Activated T-cell treated with anti-CD3 and anti-CD28 coated beads, Interleukin-2, amount 50 U/mL, for 72 hours (primary cell): Measurements from ENCODE around the gene TRIM5. TPM values are rescaled to one million over a fixed set of nuclear protein-coding genes. Genes with fewer than 3 reads are reported as not detected.
"Not testable (repeated sequence)": the region's sequence is repeated elsewhere in the genome, so short reads cannot be mapped to it uniquely, and the experiment has no call there.

ENCODE experiments used
- ATAC-seq, 2 donors: fragments of 150-1000 bp; cut with Tn5 transposase; replicated peaks in 1 of 2; 2 replicates each; pipeline ENCODE4 v1.10.0; 2021; ENCODE audit warnings: moderate library complexity in 2 of 2, mild to moderate bottlenecking in 1 of 2
- DNase-seq, 2 donors: peaks; one replicate each; pipeline ENCODE4 v3.0.0; 2021 to 2022; ENCODE audit warnings: mixed read lengths in 1 of 2
- H3K27ac Mint-ChIP-seq: one replicate; pipeline ENCODE4 v1.8.0; 2022; ENCODE audit warnings: mild to moderate bottlenecking, moderate library complexity, mixed read lengths
- H3K27me3 Mint-ChIP-seq: one replicate; pipeline ENCODE4 v1.8.0; 2022; ENCODE audit warnings: low read depth, mixed read lengths
- H3K36me3 Mint-ChIP-seq, 2 donors: one replicate each; pipeline ENCODE4 v1.8.0; 2022; ENCODE audit warnings: mixed read lengths in 2 of 2, mild to moderate bottlenecking in 1 of 2; ENCODE audit not compliant: insufficient read depth in 2 of 2
- H3K4me1 Mint-ChIP-seq: one replicate; pipeline ENCODE4 v1.8.0; 2022; ENCODE audit warnings: low read depth, mixed read lengths
- H3K4me3 Mint-ChIP-seq, 2 donors: one replicate each; pipeline ENCODE4 v1.8.0; 2022; ENCODE audit warnings: mild to moderate bottlenecking in 2 of 2, mixed read lengths in 2 of 2, moderate library complexity in 2 of 2
- H3K9me3 Mint-ChIP-seq, 2 donors: one replicate each; pipeline ENCODE4 v1.8.0; 2022; ENCODE audit warnings: mixed read lengths in 2 of 2
- total RNA-seq, 2 donors: library from RNA; stranded (reverse); gene quantifications; one replicate each; pipeline ENCODE4 v1.2.3, GENCODE V29; 2022

The TRIM5 gene
- total RNA-seq, 2 donors from 2014 or later = 12.9 to 19.4 TPM

DNA sequence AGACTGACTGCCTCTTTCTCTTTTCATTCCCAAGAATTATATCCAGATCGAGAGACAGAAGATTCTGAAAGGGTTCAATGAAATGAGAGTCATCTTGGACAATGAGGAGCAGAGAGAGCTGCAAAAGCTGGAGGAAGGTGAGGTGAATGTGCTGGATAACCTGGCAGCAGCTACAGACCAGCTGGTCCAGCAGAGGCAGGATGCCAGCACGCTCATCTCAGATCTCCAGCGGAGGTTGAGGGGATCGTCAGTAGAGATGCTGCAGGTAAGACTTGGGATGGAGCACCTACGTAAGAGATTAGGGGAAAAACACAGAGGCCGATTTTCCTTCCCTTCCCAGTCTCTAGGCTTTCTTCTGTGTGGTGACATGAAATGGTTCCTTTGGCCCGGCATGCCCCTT is 13.4 kb upstream of the TRIM5 start:
- H3K4me3 Mint-ChIP-seq = no peak overlapping the region
- ATAC-seq = no peak
- peaks cover 11 to 25% of the 10 kb centered on the region in 2 donors for H3K36me3 Mint-ChIP-seq
- H3K27ac Mint-ChIP-seq = no peak overlapping the region
- H3K9me3 Mint-ChIP-seq = no peaks in the 10 kb centered on the region
- peaks cover 51% of the 10 kb centered on the region for H3K4me1 Mint-ChIP-seq
- no peaks in the 10 kb centered on the region for H3K27me3 Mint-ChIP-seq
- no peak for DNase-seq

DNA sequence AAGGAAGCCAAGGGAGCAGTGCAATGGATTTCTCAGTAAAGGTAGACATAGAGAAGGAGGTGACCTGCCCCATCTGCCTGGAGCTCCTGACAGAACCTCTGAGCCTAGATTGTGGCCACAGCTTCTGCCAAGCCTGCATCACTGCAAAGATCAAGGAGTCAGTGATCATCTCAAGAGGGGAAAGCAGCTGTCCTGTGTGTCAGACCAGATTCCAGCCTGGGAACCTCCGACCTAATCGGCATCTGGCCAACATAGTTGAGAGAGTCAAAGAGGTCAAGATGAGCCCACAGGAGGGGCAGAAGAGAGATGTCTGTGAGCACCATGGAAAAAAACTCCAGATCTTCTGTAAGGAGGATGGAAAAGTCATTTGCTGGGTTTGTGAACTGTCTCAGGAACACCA is 11.3 kb upstream of the TRIM5 start:
- Mint-ChIP-seq H3K4me1 (peaks cover 59% of the 10 kb centered on the region), H3K27me3 (no peaks in the 10 kb centered on the region), H3K4me3 (no peak overlapping the region), H3K27ac (peak overlapping the region; percentile 40), H3K9me3 (no peaks in the 10 kb centered on the region), H3K36me3 (peaks cover 9 to 26% of the 10 kb centered on the region in 2 donors)
- DNase-seq = no peak
- no peak for ATAC-seq

DNA sequence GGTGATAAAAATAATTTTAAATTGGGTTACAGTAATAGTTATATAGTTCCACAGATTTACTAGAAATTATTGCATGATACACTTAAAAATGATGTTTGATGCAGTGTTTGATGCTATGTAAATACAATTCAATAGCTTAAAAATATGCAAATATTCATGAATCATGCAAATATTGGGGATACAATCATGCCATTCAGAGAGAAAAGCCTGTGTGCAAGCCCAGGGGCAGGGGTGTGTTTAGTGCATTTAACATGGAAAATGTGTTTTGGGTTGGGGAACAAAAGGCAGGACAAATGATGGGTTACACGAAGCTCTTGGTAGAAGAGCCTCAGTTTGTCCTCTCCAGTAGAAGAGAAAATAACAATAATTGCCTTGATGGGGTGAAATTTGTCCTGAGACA is 10.7 kb upstream of the TRIM5 start:
- no peaks in the 10 kb centered on the region for H3K9me3 Mint-ChIP-seq
- no peak overlapping the region for H3K4me3 Mint-ChIP-seq
- peaks cover 12 to 31% of the 10 kb centered on the region in 2 donors for H3K36me3 Mint-ChIP-seq
- H3K4me1 Mint-ChIP-seq = peaks cover 53% of the 10 kb centered on the region
- no peaks in the 10 kb centered on the region for H3K27me3 Mint-ChIP-seq
- peak overlapping the region; percentile 43 for H3K27ac Mint-ChIP-seq
- no peak for DNase-seq
- no peak for ATAC-seq

DNA sequence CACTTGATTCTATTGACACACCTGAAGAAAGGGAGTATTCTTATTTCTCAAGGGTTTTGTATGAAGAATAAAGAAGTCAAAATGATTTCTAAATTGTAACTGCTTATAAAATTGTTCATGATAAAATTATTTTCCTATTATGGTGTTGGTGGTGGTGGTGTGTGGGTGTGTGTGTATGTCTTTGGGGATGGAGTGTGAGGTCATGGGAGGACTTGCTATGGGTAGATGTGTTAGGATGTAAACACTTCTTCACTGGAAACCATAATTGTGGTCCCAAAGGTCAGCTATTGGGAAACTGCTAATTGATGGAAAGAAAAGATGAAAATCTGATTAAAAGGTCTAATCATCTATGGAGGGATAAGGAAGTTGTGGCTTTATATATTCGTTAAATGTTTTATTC is 9.8 kb upstream of the TRIM5 start:
- H3K27ac Mint-ChIP-seq = no peak overlapping the region
- H3K4me1 Mint-ChIP-seq = peaks cover 46% of the 10 kb centered on the region
- no peaks in the 10 kb centered on the region for H3K27me3 Mint-ChIP-seq
- peak overlapping the region; percentile 42 to 50 for H3K4me3 Mint-ChIP-seq
- ATAC-seq (no peak), DNase-seq (no peak)
- peaks cover 14 to 34% of the 10 kb centered on the region in 2 donors for H3K36me3 Mint-ChIP-seq
- no peaks in the 10 kb centered on the region for H3K9me3 Mint-ChIP-seq

DNA sequence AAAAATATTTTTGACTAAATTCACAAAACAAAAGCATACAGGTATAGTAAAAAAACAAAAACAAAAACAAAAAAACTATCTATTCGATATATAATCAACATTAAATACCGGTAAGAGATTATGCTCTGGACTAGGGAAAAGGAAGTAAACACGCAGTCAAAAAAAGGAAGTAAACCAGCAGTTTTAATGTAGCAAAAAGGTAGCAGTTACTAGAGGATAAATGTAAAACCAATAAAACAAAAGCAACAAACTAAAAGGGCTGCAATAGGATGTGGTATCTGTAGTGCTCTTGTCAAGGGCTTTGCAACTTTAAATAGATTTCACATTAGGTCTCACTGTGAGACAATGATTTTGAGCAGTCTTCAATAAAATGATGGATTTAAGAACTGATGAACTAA is 7.1 kb upstream of the TRIM5 start:
- Mint-ChIP-seq H3K27ac (peak overlapping the region; percentile 88), H3K9me3 (no peaks in the 10 kb centered on the region), H3K27me3 (no peaks in the 10 kb centered on the region), H3K4me1 (peaks cover 61% of the 10 kb centered on the region), H3K36me3 (peaks cover 15 to 30% of the 10 kb centered on the region in 2 donors), H3K4me3 (peak overlapping the region; percentile 91 to 96)
- ATAC-seq (no peak), DNase-seq (no peak)

DNA sequence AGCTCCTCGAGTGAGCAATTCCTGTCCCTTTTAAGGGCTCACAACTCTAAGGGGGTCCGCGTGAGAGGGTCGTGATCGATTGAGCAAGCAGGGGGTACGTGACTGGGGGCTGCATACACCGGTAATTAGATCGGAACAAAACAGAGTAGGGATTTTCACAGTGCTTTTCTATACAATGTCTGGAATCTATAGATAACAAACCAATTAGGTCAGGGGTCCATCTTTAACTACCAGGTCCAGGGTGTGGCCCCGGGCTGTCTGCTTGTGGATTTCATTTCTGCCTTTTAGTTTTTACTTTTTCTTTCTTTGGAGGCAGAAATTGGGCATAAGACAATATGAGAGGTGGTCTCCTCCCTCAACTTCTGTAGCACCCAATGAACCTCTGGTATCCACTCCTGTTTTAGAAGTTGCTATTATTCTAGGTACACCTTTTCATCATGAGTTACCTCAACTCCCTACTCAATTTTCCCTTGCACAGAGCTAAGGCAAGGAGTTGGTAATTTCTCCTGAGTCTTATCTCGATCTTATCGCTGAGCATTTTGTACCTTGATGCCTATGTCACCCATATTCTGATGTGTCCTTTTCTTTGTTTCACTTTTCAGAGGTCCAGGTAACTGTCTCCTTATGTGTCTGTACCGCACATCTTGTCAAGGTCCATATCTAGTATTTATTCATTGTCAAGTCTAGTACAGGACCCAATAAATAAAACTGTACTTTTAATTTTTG is 6.5 kb upstream of the TRIM5 start:
- peak overlapping the region; percentile 88 for H3K27ac Mint-ChIP-seq
- H3K36me3 Mint-ChIP-seq = peaks cover 14 to 27% of the 10 kb centered on the region in 2 donors
- peak; percentile 31 to 37 for ATAC-seq
- H3K4me1 Mint-ChIP-seq = peaks cover 58% of the 10 kb centered on the region
- not testable (repeated sequence) for H3K27me3 Mint-ChIP-seq, H3K9me3 Mint-ChIP-seq, DNase-seq
- H3K4me3 Mint-ChIP-seq = peak overlapping the region; percentile 91 to 96

DNA sequence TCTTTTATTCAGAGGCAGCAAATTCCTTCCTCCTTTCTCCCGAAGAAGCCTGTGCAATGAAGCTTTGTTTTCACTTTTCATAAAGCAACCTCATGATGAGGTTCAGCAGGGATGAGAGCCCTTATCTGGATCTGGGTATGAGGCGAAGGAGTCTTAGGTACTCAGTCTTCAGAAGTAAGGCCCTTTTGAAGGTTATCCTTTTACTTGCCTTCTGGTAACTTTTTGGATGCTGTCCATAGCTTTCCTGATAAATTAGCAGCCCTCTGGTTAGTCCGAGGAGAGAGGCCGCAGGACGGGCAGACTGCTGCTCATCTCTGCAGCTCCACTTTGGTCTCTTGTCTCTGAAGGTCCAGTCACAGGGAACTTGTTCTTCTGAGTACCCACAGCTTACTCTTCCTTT is 5.9 kb upstream of the TRIM5 start:
- H3K9me3 Mint-ChIP-seq = no peaks in the 10 kb centered on the region
- DNase-seq (peak in 1 of 2 donors; percentile 12), ATAC-seq (peak in 1 of 2 donors; percentile 5)
- H3K4me3 Mint-ChIP-seq = peak overlapping the region; percentile 91 to 96
- H3K27ac Mint-ChIP-seq = peak overlapping the region; percentile 88
- H3K36me3 Mint-ChIP-seq = peaks cover 11 to 22% of the 10 kb centered on the region in 2 donors
- H3K27me3 Mint-ChIP-seq = no peaks in the 10 kb centered on the region
- H3K4me1 Mint-ChIP-seq = peaks cover 55% of the 10 kb centered on the region

DNA sequence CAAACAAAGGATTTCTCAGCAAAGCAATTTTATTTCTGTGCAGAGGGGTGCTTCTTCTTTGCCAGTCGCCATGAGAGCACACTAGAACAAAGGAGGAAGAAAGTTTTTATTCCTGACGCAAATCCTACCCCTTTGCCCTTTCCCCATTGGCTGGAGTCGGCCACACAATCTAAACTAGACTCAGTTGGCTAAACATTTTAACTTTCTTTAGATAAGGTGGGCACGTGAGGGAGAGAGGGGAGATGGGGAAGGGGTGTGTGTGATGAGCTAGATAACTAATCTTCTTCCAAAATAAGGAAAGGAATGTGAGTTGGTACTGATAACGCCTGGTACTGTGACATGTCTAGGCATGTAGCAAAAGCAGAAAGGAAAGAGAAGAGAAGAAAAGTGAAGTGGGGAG is 5.3 kb upstream of the TRIM5 start:
- ATAC-seq = no peak
- H3K27ac Mint-ChIP-seq = peak overlapping the region; percentile 88
- no peaks in the 10 kb centered on the region for H3K9me3 Mint-ChIP-seq
- peaks cover 58% of the 10 kb centered on the region for H3K4me1 Mint-ChIP-seq
- H3K36me3 Mint-ChIP-seq = peaks cover 11 to 22% of the 10 kb centered on the region in 2 donors
- peak overlapping the region; percentile 91 to 96 for H3K4me3 Mint-ChIP-seq
- no peak for DNase-seq
- H3K27me3 Mint-ChIP-seq = no peaks in the 10 kb centered on the region

DNA sequence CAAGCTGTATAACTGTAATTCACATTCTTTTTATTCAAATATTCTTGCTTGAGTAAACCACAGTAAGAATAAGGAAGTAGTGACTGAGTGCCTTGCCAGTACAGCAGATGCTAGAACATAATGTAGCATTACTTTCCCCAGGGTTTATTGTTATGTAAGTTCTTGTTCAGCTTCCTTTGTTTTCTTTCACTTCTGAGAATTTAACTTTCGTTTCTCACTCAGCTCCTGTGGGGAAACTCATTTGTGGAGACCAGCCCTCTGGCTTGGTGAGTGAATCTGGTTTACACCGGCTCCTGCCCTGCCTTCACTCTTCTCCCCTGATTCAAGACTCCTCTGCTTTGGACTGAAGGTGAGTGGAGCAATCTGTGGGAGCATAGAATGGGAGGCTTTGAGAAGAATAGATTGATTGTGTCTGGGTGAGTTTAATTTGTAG is 4.7 kb upstream of the TRIM5 start, which contains the start of gene TRIM22:
TSS of gene TRIM22 (plus strand) at position 240 of the 433 bp plus-strand sequence. CDS start 6,443 bp downstream, outside the sequence.
- Mint-ChIP-seq H3K27me3 (no peaks in the 10 kb centered on the region), H3K9me3 (no peaks in the 10 kb centered on the region), H3K36me3 (peaks cover 9 to 22% of the 10 kb centered on the region in 2 donors), H3K27ac (peak within 1 kb of the TSS; percentile 88), H3K4me3 (peak within 1 kb of the TSS; percentile 91 to 96), H3K4me1 (peaks cover 58% of the 10 kb centered on the region)
- DNase-seq = peak; percentile 62 to 65
- peak; percentile 67 to 72 for ATAC-seq

DNA sequence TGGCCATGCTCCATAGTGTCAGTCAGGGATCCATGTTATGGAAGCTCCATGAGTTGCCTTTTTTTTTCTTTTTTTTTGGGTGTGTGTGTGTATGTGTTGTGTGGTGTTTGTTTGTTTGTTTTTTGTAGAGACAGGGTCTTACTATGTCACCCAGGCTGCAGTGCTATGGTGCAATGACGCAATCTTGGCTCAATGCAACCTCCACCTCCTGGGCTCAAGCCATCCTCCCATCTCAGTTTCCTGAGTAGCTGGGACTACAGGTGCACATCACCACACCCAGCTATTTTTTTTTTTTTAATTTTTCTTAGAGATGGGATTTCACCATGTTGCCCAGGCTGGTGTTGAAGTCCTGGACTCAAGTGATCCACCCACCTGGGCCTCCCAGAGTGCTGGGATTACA is 3.6 kb upstream of the TRIM5 start:
- Mint-ChIP-seq H3K4me1 (peaks cover 59% of the 10 kb centered on the region), H3K9me3 (no peaks in the 10 kb centered on the region), H3K36me3 (peaks cover 11 to 22% of the 10 kb centered on the region in 2 donors), H3K27me3 (no peaks in the 10 kb centered on the region), H3K27ac (peak overlapping the region; percentile 2), H3K4me3 (no peak overlapping the region)
- no peak for ATAC-seq
- DNase-seq = no peak

DNA sequence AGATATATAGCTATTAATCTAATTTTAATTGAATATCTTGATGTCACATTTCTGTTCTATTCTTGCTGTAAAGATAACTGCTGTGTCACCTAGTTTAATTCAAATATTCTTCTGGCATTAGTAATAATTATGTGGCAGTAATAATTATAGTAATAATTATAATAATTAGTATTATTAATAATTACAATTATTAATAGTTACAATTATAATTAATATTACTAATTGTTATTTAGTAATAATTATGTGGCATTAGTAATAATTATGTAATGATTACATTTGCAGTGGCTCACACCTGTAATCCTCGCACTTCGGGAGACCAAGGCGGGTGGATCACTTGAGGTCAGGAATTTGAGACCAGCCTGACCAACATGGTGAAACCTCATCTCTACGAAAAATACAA is 1.6 kb upstream of the TRIM5 start:
- H3K27ac Mint-ChIP-seq = no peak overlapping the region
- peaks cover 47% of the 10 kb centered on the region for H3K4me1 Mint-ChIP-seq

DNA sequence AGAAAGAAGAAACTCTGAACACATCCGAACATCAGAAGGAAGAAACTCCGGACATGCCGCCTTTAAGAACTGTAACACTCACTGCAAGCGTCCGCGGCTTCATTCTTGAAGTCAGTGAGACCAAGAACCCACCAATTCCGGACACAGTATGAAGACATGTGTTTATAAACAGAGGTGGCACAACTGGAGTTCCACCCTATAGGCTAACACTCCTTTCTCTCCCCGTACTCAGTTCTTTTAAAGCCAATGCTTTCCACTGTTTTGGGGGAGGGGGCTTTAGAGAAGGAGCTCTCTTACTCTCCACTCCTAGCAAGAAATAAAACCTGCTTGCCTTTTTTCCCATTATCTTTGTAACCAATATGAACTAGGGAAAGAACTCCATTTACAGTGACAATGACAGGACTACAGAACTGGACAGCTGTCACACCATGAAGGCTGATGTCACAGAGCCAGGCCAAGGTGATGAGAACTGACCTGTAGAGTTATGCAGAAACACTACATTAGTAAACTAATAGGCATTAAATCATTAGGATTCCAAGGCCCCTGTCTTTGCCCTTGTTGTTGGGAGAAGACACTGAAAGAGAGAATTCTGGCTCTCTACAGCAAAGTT is 733 bp downstream of the TRIM5 start:
- H3K4me3 Mint-ChIP-seq = peak overlapping the region; percentile 93 to 99
- ATAC-seq (no peak), DNase-seq (no peak)
- H3K27me3 Mint-ChIP-seq = no peaks in the 10 kb centered on the region
- no peaks in the 10 kb centered on the region for H3K9me3 Mint-ChIP-seq
- H3K36me3 Mint-ChIP-seq = peaks cover 1 to 2% of the 10 kb centered on the region in 2 donors
- H3K4me1 Mint-ChIP-seq = peaks cover 47% of the 10 kb centered on the region
- peak overlapping the region; percentile 90 for H3K27ac Mint-ChIP-seq

More for the DNA sequence above, 1.6 kb upstream of the TRIM5 start:
- Mint-ChIP-seq H3K4me3 (no peak overlapping the region), H3K36me3 (peaks cover 9 to 16% of the 10 kb centered on the region in 2 donors), H3K27me3 (no peaks in the 10 kb centered on the region), H3K9me3 (no peaks in the 10 kb centered on the region)
- DNase-seq (no peak), ATAC-seq (no peak)

DNA sequence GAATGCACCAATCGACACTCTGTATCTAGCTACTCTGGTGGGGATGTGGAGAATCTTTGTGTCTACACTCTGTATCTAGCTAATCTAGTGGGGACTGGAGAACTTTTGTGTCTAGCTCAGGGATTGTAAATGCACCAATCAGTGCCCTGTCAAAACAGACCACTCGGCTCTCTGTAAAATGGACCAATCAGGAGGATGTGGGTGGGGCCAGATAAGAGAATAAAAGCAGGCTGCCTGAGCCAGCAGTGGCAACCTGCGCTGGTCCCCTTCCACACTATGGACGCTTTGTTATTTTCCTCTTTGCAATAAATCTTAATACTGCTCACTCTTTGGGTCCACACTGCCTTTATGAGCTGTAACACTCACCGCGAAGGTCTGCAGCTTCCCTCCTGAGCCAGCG is 1.3 kb downstream of the TRIM5 start:
- H3K4me3 Mint-ChIP-seq = peak overlapping the region; percentile 93 to 99
- not testable (repeated sequence) for H3K9me3 Mint-ChIP-seq, ATAC-seq, H3K36me3 Mint-ChIP-seq, H3K27me3 Mint-ChIP-seq
- H3K27ac Mint-ChIP-seq = peak overlapping the region; percentile 90
- H3K4me1 Mint-ChIP-seq = peaks cover 45% of the 10 kb centered on the region
- peak; percentile 32 to 50 for DNase-seq
